Thyroid gland (tissue), 4 donors: ENCODE measurements around the gene CNTN5. TPM values are rescaled to one million over a fixed set of nuclear protein-coding genes. Genes with fewer than 3 reads are reported as not detected.

ENCODE experiments used
- DNase-seq, 2 donors: peaks; one replicate each; pipeline ENCODE4 v3.0.0-alpha.2; 2019
- H3K27ac ChIP-seq, 3 donors: fragments of 200-600 bp; sonication (generic); 1 replicate in 2 of 3; 2 replicates in 1 of 3; pipeline ENCODE4 v1.5.1; 2016 to 2019; ENCODE audit warnings: mild to moderate bottlenecking in 1 of 3, moderate library complexity in 1 of 3
- H3K27me3 ChIP-seq: fragments of 200-600 bp; sonication (generic); one replicate; pipeline ENCODE4 v1.5.1; 2019
- H3K36me3 ChIP-seq, 2 donors: fragments of 200-600 bp; sonication (generic); one replicate each; pipeline ENCODE4 v1.5.1; 2016 to 2019
- H3K4me1 ChIP-seq, 2 donors: fragments of 200-600 bp; sonication (generic); one replicate each; pipeline ENCODE4 v1.5.1; 2017 to 2019
- H3K4me3 ChIP-seq, 3 donors: fragments of 200-600 bp; sonication (generic); replicated peaks in 1 of 3; 1 replicate in 2 of 3; 2 replicates in 1 of 3; pipeline ENCODE4 v1.5.1; 2016; ENCODE audit warnings: mild to moderate bottlenecking in 1 of 3
- H3K9me3 ChIP-seq: fragments of 200-600 bp; sonication (generic); one replicate; pipeline ENCODE4 v1.5.1; 2017
- CTCF ChIP-seq, 6 experiments: fragments of 200-600 bp in 3 of 6; fragments of 450-650 bp in 3 of 6; sonication (generic) in 3 of 6; IDR thresholded peaks; one replicate each; pipeline ENCODE4 v1.5.1; 2016 to 2019; ENCODE audit warnings: antibody characterized with exemption in 6 of 6, mild to moderate bottlenecking in 2 of 6, inconsistent platforms in 1 of 6, moderate library complexity in 1 of 6
- POLR2A ChIP-seq, 2 donors: fragments of 450-650 bp; IDR thresholded peaks; one replicate each; pipeline ENCODE4 v1.6.1; 2017; ENCODE audit warnings: antibody characterized with exemption in 2 of 2, mild to moderate bottlenecking in 2 of 2, moderate library complexity in 1 of 2
- WGBS, 2 donors: methylation state at CpG; one replicate each; pipeline ENCODE4 v1.1.5; 2017; 5-methylcytosine and 5-hydroxymethylcytosine counted together
- intact Hi-C: fragments of 100-400 bp; cut with DNase I; formaldehyde crosslinking; loops from one replicate; pipeline ENCODE4 v1.15.1; 2023
- total RNA-seq, 4 donors: library from RNA; depleted of rRNA; stranded (reverse); fragments of >200 nt; gene quantifications; one replicate each; pipeline ENCODE4 v1.2.3, GENCODE V29; 2016

CNTN5 gene
- total RNA-seq, 4 donors from 2014 or later, result 1.9 to 14.3 (median 12.0) TPM

- H3K4me3 ChIP-seq, result no peak overlapping the region
Measured at GRCh38 chr11:99307510-99308088, 286.9 kb downstream of the CNTN5 start.

GRCh38 chr11:99311870-99312269, 291.1 kb downstream of the CNTN5 start:
- intact Hi-C loops, result no loop called here
- TF ChIP-seq POLR2A (IDR thresholded peaks at IDR 0.05), result no peak
- TF ChIP-seq CTCF (IDR thresholded peaks at IDR 0.05), result no peak

More at GRCh38 chr11:99307510-99308088, 286.9 kb downstream of the CNTN5 start:
- Histone ChIP-seq H3K27ac (no peak overlapping the region), H3K9me3 (no peaks in the 10 kb centered on the region), H3K36me3 (no peaks in the 10 kb centered on the region), H3K4me1 (no peaks in the 10 kb centered on the region), H3K27me3 (no peaks in the 10 kb centered on the region)
- intact Hi-C loops, result no loop called here
- TF ChIP-seq POLR2A (IDR thresholded peaks at IDR 0.05), result no peak
- TF ChIP-seq CTCF (IDR thresholded peaks at IDR 0.05), result no peak
- WGBS, 2 donors, result 76 to 80% methylated on average over 3 of the region's 3 CpGs
- no peak for DNase-seq

GRCh38 chr11:99316776-99317520, 296.2 kb downstream of the CNTN5 start:
- Histone ChIP-seq H3K36me3 (no peaks in the 10 kb centered on the region), H3K4me3 (no peak overlapping the region), H3K9me3 (no peaks in the 10 kb centered on the region), H3K27me3 (no peaks in the 10 kb centered on the region), H3K27ac (no peak overlapping the region), H3K4me1 (no peaks in the 10 kb centered on the region)
- TF ChIP-seq POLR2A (IDR thresholded peaks at IDR 0.05) (no peak), CTCF (IDR thresholded peaks at IDR 0.05) (no peak)
- intact Hi-C loops, result no loop called here
- peak in 1 of 2 donors; percentile 5 for DNase-seq
- WGBS, 2 donors, result 59% methylated on average over 13 of the region's 13 CpGs

More at GRCh38 chr11:99311870-99312269, 291.1 kb downstream of the CNTN5 start:
- no peak overlapping the region for H3K4me3 ChIP-seq
- 89 to 99% methylated on average over 1 of the region's 1 CpG for WGBS, 2 donors
- no peaks in the 10 kb centered on the region for H3K9me3 ChIP-seq
- H3K36me3 ChIP-seq, result no peaks in the 10 kb centered on the region
- no peak for DNase-seq
- no peaks in the 10 kb centered on the region for H3K27me3 ChIP-seq
- no peak overlapping the region for H3K27ac ChIP-seq
- H3K4me1 ChIP-seq, result no peaks in the 10 kb centered on the region

GRCh38 chr11:99320769-99321290, 300.1 kb downstream of the CNTN5 start:
- Histone ChIP-seq H3K9me3 (no peaks in the 10 kb centered on the region), H3K27ac (no peak overlapping the region), H3K36me3 (no peaks in the 10 kb centered on the region), H3K4me3 (no peak overlapping the region), H3K4me1 (no peaks in the 10 kb centered on the region), H3K27me3 (no peaks in the 10 kb centered on the region)
- TF ChIP-seq POLR2A (IDR thresholded peaks at IDR 0.05) (no peak), CTCF (IDR thresholded peaks at IDR 0.05) (no peak)
- intact Hi-C loops, result no loop called here
- no peak for DNase-seq
- 75 to 78% methylated on average over 4 of the region's 4 CpGs for WGBS, 2 donors

GRCh38 chr11:99325847-99326246, 305.1 kb downstream of the CNTN5 start:
- intact Hi-C loops, result no loop called here

More at GRCh38 chr11:99325847-99326246, 305.1 kb downstream of the CNTN5 start:
- Histone ChIP-seq H3K9me3 (no peaks in the 10 kb centered on the region), H3K27ac (no peak overlapping the region), H3K36me3 (no peaks in the 10 kb centered on the region), H3K4me3 (no peak overlapping the region), H3K27me3 (no peaks in the 10 kb centered on the region), H3K4me1 (no peaks in the 10 kb centered on the region)
- no peak for TF ChIP-seq POLR2A (IDR thresholded peaks at IDR 0.05)
- TF ChIP-seq CTCF (IDR thresholded peaks at IDR 0.05), result no peak
- WGBS, 2 donors, result 87 to 89% methylated on average over 8 of the region's 8 CpGs
- no peak for DNase-seq
